ENCODE results near the gene NGF. TPM values are rescaled to one million over a fixed set of nuclear protein-coding genes. Genes with fewer than 3 reads are reported as not detected.
A peak's percentile ranks its signal among the peaks of the same experiment; 100 is the strongest.

Gene NGF
- total and polyA plus RNA-seq, 3 experiments from 2014 or later = not detected

DNA sequence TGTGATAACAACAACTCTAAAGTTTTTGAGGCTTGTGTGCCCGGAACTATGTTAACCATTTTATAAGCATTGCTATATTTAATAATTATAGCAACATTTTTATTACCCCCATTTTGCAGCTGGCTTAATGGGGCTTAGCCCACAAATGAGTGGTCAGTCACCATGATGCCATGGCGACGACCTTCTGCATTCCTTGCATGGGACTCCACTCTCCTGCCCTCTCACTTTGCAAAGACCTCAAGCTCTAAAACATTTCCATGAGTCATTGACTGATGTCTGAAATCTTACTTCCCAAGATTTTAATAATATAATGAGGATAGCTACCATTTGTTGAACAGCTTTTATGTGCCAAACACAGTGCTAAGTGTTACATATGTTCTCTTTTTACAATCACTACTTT is 15.4 kb downstream of the NGF start:
- H3K4me3 Mint-ChIP-seq = no peak overlapping the region
- peaks cover 1 to 5% of the 10 kb centered on the region in 2 donors for H3K27me3 Mint-ChIP-seq
- H3K36me3 Mint-ChIP-seq = no peaks in the 10 kb centered on the region
- no peaks in the 10 kb centered on the region for H3K27me3 ChIP-seq (ENCODE audit: insufficient read depth, low read length, poor library complexity, severe bottlenecking)
- H3K27ac ChIP-seq (ENCODE audit: low read depth, low read length) = no peak overlapping the region
- no peak overlapping the region for H3K27ac Mint-ChIP-seq
- H3K4me1 ChIP-seq (ENCODE audit: insufficient read depth, low read length) = no peaks in the 10 kb centered on the region
- H3K9me3 Mint-ChIP-seq = peaks cover 0 to 3% (median 0%) of the 10 kb centered on the region in 5 donors
- H3K36me3 ChIP-seq (ENCODE audit: insufficient read depth, low read length) = no peaks in the 10 kb centered on the region
- no peak overlapping the region for H3K4me3 ChIP-seq (ENCODE audit: low read length)
- no peak for DNase-seq
- ChIA-PET CTCF (no interaction called here), POLR2A (no interaction called here)
- no peaks in the 10 kb centered on the region for H3K4me1 Mint-ChIP-seq
- no peaks in the 10 kb centered on the region for H3K9me3 ChIP-seq (ENCODE audit: low read length)

DNA sequence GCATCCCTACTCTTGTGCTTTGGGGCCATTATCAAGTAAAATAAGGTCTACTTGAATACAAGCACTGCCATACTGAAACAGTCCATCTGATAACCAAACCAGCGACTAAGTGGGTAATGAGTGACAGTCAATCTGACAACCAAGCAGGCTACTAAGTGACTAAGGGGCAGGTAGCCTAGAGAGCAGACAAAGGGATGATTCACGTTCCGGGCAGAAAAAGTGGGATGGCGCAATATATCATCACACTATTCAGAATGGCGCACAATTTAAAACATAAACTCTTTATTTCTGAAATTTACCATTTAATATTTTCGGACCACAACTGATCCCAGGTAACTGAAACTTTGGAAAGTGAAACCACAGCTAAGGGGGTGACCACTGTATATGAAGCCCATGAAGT is 17.7 kb downstream of the NGF start:
- Mint-ChIP-seq H3K27me3 (peaks cover 0 to 5% of the 10 kb centered on the region in 2 donors), H3K9me3 (peaks cover 0 to 3% (median 0%) of the 10 kb centered on the region in 5 donors), H3K27ac (no peak overlapping the region), H3K36me3 (no peaks in the 10 kb centered on the region), H3K4me3 (no peak overlapping the region), H3K4me1 (no peaks in the 10 kb centered on the region)
- Histone ChIP-seq H3K9me3 (ENCODE audit: low read length) (no peaks in the 10 kb centered on the region), H3K27ac (ENCODE audit: low read depth, low read length) (no peak overlapping the region), H3K4me1 (ENCODE audit: insufficient read depth, low read length) (no peaks in the 10 kb centered on the region), H3K36me3 (ENCODE audit: insufficient read depth, low read length) (no peaks in the 10 kb centered on the region), H3K4me3 (ENCODE audit: low read length) (no peak overlapping the region), H3K27me3 (ENCODE audit: insufficient read depth, low read length, poor library complexity, severe bottlenecking) (no peaks in the 10 kb centered on the region)
- CTCF ChIA-PET = no interaction called here
- POLR2A ChIA-PET = no interaction called here
- DNase-seq = no peak

DNA sequence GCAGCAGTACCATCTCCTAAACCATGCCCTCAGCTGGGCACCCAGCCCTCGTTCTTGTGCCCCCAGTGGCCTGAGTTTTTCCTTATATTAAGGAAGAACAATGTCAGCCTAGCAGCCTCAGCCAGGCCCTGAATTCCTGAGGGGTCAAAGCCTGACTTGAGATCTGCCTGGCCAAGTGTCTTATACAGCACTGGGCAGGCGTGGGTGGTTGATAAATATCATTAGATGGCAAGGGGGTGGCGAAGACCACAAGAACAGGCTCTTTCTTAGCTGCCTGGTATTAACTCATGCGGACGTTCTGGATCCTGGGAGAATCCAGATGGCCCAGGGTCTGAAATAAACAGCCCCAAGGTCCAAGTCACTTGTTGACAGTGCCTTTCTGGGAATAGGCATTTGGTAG is 18.3 kb downstream of the NGF start:
- Mint-ChIP-seq H3K9me3 (peaks cover 0 to 3% (median 0%) of the 10 kb centered on the region in 5 donors), H3K4me3 (no peak overlapping the region), H3K27ac (peak overlapping the region in 1 of 8 donors; percentile 7), H3K27me3 (peaks cover 0 to 5% of the 10 kb centered on the region in 2 donors), H3K36me3 (no peaks in the 10 kb centered on the region), H3K4me1 (no peaks in the 10 kb centered on the region)
- H3K27ac ChIP-seq (ENCODE audit: low read depth, low read length) = no peak overlapping the region
- CTCF ChIA-PET = no interaction called here
- H3K4me1 ChIP-seq (ENCODE audit: insufficient read depth, low read length) = no peaks in the 10 kb centered on the region
- POLR2A ChIA-PET = no interaction called here
- H3K4me3 ChIP-seq (ENCODE audit: low read length) = no peak overlapping the region
- no peaks in the 10 kb centered on the region for H3K36me3 ChIP-seq (ENCODE audit: insufficient read depth, low read length)
- no peaks in the 10 kb centered on the region for H3K9me3 ChIP-seq (ENCODE audit: low read length)
- DNase-seq = no peak
- no peaks in the 10 kb centered on the region for H3K27me3 ChIP-seq (ENCODE audit: insufficient read depth, low read length, poor library complexity, severe bottlenecking)

DNA sequence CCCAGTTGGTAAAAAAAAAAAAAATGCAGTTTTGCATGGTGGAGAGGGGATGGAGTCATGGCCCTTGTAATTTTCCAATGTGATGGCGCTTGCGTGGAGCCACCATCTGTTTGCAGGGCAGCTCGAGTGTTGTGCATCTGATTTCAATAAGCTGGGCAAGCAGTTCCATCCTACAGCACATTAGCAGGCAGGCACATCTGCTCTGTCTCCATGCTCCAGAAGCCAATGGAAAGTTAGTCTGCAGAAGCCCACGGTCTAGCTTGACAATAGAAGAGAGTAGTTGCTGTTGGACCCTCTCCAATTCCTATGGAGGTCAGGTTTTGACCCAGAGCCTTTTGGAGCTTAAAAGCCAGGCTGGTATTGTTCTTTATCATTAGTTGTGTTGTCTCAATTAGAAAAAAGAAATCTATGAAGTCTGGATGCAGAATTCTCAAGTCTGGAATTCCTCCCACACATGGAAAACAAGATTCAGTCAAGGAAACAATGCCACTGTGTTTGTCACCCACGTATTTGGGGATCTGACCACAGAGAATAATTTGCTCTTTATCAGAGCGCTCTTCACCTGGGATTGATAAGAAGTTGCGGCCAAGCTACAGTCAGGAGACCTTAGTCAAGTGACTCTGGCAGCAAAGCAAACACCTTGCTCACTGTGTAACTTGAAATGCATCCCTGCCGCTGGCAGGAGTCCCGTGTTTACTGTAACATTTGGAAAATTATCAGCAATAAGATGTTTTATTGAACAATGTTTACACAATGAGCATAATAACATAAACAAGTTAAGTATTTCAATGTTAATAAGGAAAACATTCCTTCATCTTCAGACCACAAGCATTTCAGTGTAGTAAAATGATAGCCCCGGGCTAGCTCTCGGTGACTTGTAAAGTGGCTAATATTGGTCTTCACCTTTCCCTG is 20.7 kb downstream of the NGF start:
- H3K27me3 ChIP-seq (ENCODE audit: insufficient read depth, low read length, poor library complexity, severe bottlenecking) = no peaks in the 10 kb centered on the region
- no peak overlapping the region for H3K27ac ChIP-seq (ENCODE audit: low read depth, low read length)
- no peaks in the 10 kb centered on the region for H3K9me3 ChIP-seq (ENCODE audit: low read length)
- H3K4me3 ChIP-seq (ENCODE audit: low read length) = no peak overlapping the region
- CTCF ChIA-PET = no interaction called here
- peaks cover 0 to 5% of the 10 kb centered on the region in 2 donors for H3K27me3 Mint-ChIP-seq
- H3K4me1 ChIP-seq (ENCODE audit: insufficient read depth, low read length) = no peaks in the 10 kb centered on the region
- H3K4me3 Mint-ChIP-seq = no peak overlapping the region
- H3K4me1 Mint-ChIP-seq = no peaks in the 10 kb centered on the region
- H3K27ac Mint-ChIP-seq = no peak overlapping the region
- DNase-seq = no peak
- POLR2A ChIA-PET = no interaction called here
- H3K36me3 Mint-ChIP-seq = no peaks in the 10 kb centered on the region
- no peaks in the 10 kb centered on the region for H3K36me3 ChIP-seq (ENCODE audit: insufficient read depth, low read length)
- H3K9me3 Mint-ChIP-seq = peaks cover 0 to 3% (median 0%) of the 10 kb centered on the region in 5 donors

DNA sequence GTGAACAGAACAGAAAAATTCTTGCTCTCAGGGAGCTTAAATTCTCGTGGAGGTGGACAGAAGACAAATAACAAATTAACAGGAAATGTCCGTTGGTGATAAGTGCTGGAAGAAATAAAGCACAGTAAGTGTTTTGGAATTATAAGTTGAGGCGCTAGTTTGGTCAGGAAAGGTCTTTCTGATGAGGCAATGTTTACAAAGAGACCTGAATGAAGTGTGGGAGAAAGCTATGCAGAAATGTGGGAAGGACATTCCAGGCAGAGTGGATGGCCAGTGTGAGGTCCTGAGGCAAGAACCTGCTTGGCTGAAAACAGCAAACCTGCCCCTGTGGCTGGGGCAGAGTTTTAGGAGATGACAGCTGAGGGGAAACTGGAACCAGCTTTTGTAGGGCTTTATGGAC is 23.3 kb downstream of the NGF start:
- no peaks in the 10 kb centered on the region for H3K36me3 Mint-ChIP-seq
- no peak overlapping the region for H3K27ac Mint-ChIP-seq
- no peak overlapping the region for H3K4me3 Mint-ChIP-seq
- POLR2A ChIA-PET = no interaction called here
- no peaks in the 10 kb centered on the region for H3K27me3 ChIP-seq (ENCODE audit: insufficient read depth, low read length, poor library complexity, severe bottlenecking)
- no peaks in the 10 kb centered on the region for H3K4me1 ChIP-seq (ENCODE audit: insufficient read depth, low read length)
- no peak overlapping the region for H3K4me3 ChIP-seq (ENCODE audit: low read length)
- no peak for DNase-seq
- H3K27ac ChIP-seq (ENCODE audit: low read depth, low read length) = no peak overlapping the region
- CTCF ChIA-PET = no interaction called here
- no peaks in the 10 kb centered on the region for H3K9me3 ChIP-seq (ENCODE audit: low read length)
- H3K36me3 ChIP-seq (ENCODE audit: insufficient read depth, low read length) = no peaks in the 10 kb centered on the region
- H3K9me3 Mint-ChIP-seq = peaks cover 0 to 4% (median 2%) of the 10 kb centered on the region in 5 donors
- H3K4me1 Mint-ChIP-seq = no peaks in the 10 kb centered on the region
- H3K27me3 Mint-ChIP-seq = peaks cover 0 to 10% of the 10 kb centered on the region in 2 donors

DNA sequence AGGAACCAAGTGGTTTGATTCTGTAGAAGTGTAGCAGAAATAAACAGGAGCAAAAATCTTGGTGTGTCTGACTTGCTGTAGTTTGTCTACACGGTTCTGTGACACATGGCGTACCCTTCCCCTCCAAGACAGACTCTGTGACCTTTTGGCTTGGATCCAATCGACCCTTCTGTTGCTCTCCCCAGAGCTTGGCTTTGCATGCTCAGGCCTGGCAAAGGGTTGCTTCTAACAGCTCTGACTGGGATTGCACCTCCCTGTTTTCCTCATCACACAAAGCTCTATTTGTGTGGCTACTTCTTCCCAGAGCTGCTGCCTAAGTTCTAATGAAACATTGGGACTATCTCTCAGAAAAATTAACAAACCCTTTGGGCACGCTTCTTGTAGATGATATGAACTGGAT is 24.0 kb downstream of the NGF start:
- Histone ChIP-seq H3K9me3 (ENCODE audit: low read length) (no peaks in the 10 kb centered on the region), H3K36me3 (ENCODE audit: insufficient read depth, low read length) (no peaks in the 10 kb centered on the region), H3K27me3 (ENCODE audit: insufficient read depth, low read length, poor library complexity, severe bottlenecking) (no peaks in the 10 kb centered on the region), H3K4me3 (ENCODE audit: low read length) (no peak overlapping the region), H3K27ac (ENCODE audit: low read depth, low read length) (no peak overlapping the region), H3K4me1 (ENCODE audit: insufficient read depth, low read length) (no peaks in the 10 kb centered on the region)
- peaks cover 0 to 10% of the 10 kb centered on the region in 2 donors for H3K27me3 Mint-ChIP-seq
- peaks cover 0 to 4% (median 0%) of the 10 kb centered on the region in 5 donors for H3K9me3 Mint-ChIP-seq
- H3K27ac Mint-ChIP-seq = no peak overlapping the region
- no peaks in the 10 kb centered on the region for H3K4me1 Mint-ChIP-seq
- no peaks in the 10 kb centered on the region for H3K36me3 Mint-ChIP-seq
- no peak for DNase-seq
- H3K4me3 Mint-ChIP-seq = no peak overlapping the region
- ChIA-PET POLR2A (no interaction called here), CTCF (no interaction called here)

DNA sequence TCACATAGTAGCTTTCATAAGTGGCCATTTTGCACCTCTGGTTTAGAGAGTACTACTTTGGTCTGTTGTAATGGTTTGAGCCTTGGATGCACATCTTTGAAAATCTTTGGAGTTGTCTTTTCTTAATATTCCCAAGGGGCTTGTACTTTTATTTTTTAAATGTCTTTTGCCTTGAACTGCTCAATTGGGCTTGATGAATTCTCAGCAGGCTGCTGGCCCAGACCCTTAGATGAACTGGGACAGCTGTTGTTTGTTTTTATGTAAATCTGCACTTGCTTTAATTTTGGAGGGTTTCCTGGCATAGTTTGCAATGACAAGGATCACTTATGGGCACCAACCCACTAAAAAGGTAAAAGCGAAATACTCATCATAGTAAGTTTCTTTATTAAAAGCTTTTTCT is 24.9 kb downstream of the NGF start:
- CTCF ChIA-PET = no interaction called here
- Histone ChIP-seq H3K36me3 (ENCODE audit: insufficient read depth, low read length) (no peaks in the 10 kb centered on the region), H3K27me3 (ENCODE audit: insufficient read depth, low read length, poor library complexity, severe bottlenecking) (no peaks in the 10 kb centered on the region), H3K4me3 (ENCODE audit: low read length) (no peak overlapping the region), H3K27ac (ENCODE audit: low read depth, low read length) (no peak overlapping the region), H3K9me3 (ENCODE audit: low read length) (no peaks in the 10 kb centered on the region), H3K4me1 (ENCODE audit: insufficient read depth, low read length) (no peaks in the 10 kb centered on the region)
- peaks cover 0 to 4% (median 0%) of the 10 kb centered on the region in 5 donors for H3K9me3 Mint-ChIP-seq
- POLR2A ChIA-PET = no interaction called here
- no peaks in the 10 kb centered on the region for H3K4me1 Mint-ChIP-seq
- no peaks in the 10 kb centered on the region for H3K36me3 Mint-ChIP-seq
- DNase-seq = no peak
- H3K27ac Mint-ChIP-seq = no peak overlapping the region
- peaks cover 0 to 5% of the 10 kb centered on the region in 2 donors for H3K27me3 Mint-ChIP-seq
- H3K4me3 Mint-ChIP-seq = no peak overlapping the region

DNA sequence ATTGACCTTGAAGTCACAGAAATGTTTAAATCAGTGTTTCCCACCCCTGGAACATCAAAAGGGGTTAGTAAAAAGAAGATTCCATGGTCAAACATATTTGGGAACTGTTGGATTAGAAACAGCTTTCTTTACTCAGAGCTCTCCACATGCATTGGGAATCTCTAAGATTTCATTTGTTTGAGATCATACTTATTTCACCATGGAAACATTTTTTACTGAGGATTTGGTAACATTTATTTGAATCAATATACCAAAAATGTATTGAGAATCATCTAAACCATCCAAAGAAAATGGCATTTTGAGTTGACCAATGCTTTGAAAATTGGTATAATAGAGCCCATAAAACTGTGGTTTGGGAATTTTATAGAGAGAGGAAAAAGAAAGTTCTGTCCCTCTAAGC is 25.3 kb downstream of the NGF start:
- Mint-ChIP-seq H3K27ac (no peak overlapping the region), H3K9me3 (peaks cover 0 to 4% (median 0%) of the 10 kb centered on the region in 5 donors), H3K27me3 (peaks cover 0 to 5% of the 10 kb centered on the region in 2 donors), H3K4me1 (no peaks in the 10 kb centered on the region), H3K4me3 (no peak overlapping the region), H3K36me3 (no peaks in the 10 kb centered on the region)
- Histone ChIP-seq H3K36me3 (ENCODE audit: insufficient read depth, low read length) (no peaks in the 10 kb centered on the region), H3K4me1 (ENCODE audit: insufficient read depth, low read length) (no peaks in the 10 kb centered on the region), H3K27me3 (ENCODE audit: insufficient read depth, low read length, poor library complexity, severe bottlenecking) (no peaks in the 10 kb centered on the region), H3K27ac (ENCODE audit: low read depth, low read length) (no peak overlapping the region), H3K4me3 (ENCODE audit: low read length) (no peak overlapping the region), H3K9me3 (ENCODE audit: low read length) (no peaks in the 10 kb centered on the region)
- ChIA-PET POLR2A (no interaction called here), CTCF (no interaction called here)
- DNase-seq = no peak
